ENCODE data around the gene EVA1A. TPM values are rescaled to one million over a fixed set of nuclear protein-coding genes. Genes with fewer than 3 reads are reported as not detected.

The EVA1A gene
- polyA plus RNA-seq, 2 of the 4 experiments (the other 2 are of a cell fraction) = 2.5 to 19.0 TPM

- Histone ChIP-seq H3K4me2 (peak overlapping the region; percentile 81), H3K27ac (peak overlapping the region; percentile 72 to 88; a peak in 4 of 6 replicates), H3K4me1 (peaks cover 13% of the 10 kb centered on the region; the same call in 1 of the 3 replicates), H3K4me3 (peak overlapping the region; percentile 70), H3K9me3 (no peaks in the 10 kb centered on the region)
- FAIRE-seq (no peak), ATAC-seq (peak; percentile 7 to 21; a peak in 3 of 6 replicates), DNase-seq (ENCODE audit: low read depth in 1 of 2, low spot score in 1 of 2) (no peak)
- TF ChIP-seq RNF2 (IDR thresholded peaks at IDR 0.05; ENCODE audit: borderline replicate concordance, low read depth) = no peak
- no peak for TF ChIP-seq POLR2AphosphoS2 (conservative IDR thresholded peaks at IDR 0.05; ENCODE audit: low read length)
- no peak for TF ChIP-seq KDM1A (IDR thresholded peaks at IDR 0.05; ENCODE audit: low read depth)
- no peak for TF ChIP-seq CHD4 (IDR thresholded peaks at IDR 0.05; ENCODE audit: borderline replicate concordance)
- TF ChIP-seq CHD2 (IDR thresholded peaks at IDR 0.05; ENCODE audit: low read length, partially characterized antibody) = no peak
- TF ChIP-seq MAZ (IDR thresholded peaks at IDR 0.05; ENCODE audit: borderline replicate concordance, low read depth, low read length) = no peak
- TF ChIP-seq RAD21 (conservative IDR thresholded peaks at IDR 0.05 in 1 of 2, IDR thresholded peaks at IDR 0.05 in 1 of 2) = no peak
- TF ChIP-seq TP53 (CRISPR knock-in tag; IDR thresholded peaks at IDR 0.05) = no peak
- no peak for TF ChIP-seq E2F6 (IDR thresholded peaks at IDR 0.05; ENCODE audit: borderline replicate concordance, low read depth)
- no peak for TF ChIP-seq NPAS2 (CRISPR knock-in tag; IDR thresholded peaks at IDR 0.05; ENCODE audit: borderline replicate concordance)
- TF ChIP-seq TFCP2L1 (CRISPR knock-in tag; IDR thresholded peaks at IDR 0.05) = no peak
- TF ChIP-seq EHMT2 (IDR thresholded peaks at IDR 0.05; ENCODE audit: low read depth) = no peak
- TF ChIP-seq JUN (IDR thresholded peaks at IDR 0.05) = no peak
- no peak for TF ChIP-seq CEBPB (IDR thresholded peaks at IDR 0.05)
- no peak for TF ChIP-seq ZFP36 (IDR thresholded peaks at IDR 0.05; ENCODE audit: borderline replicate concordance, partially characterized antibody)
- TF ChIP-seq ELK1 (IDR thresholded peaks at IDR 0.05; ENCODE audit: low read depth, low read length) = no peak
- TF ChIP-seq ZC3H11A (IDR thresholded peaks at IDR 0.05) = no peak
- no peak for TF ChIP-seq NFE2L2 (conservative IDR thresholded peaks at IDR 0.05; ENCODE audit: low read length)
- ChIA-PET CTCF (interaction anchor here (1.2 to 3.7 kb wide), 5 partner anchors 9 to 69 kb away, joined by 3 to 31 read pairs (median 17); no protein-coding TSS in a partner anchor), POLR2A (interaction anchor here (1.2 kb wide), 1 partner anchor 46 kb away, joined by 7 read pairs; no protein-coding TSS in a partner anchor)
- 23% methylated on average over 7 of the region's 8 CpGs for WGBS (ENCODE audit: missing lambda C conversion rate)
Observed at GRCh38 chr2:75559680-75560021, 1.1 kb downstream of the EVA1A start.

- ATAC-seq = no peak
- no peak for FAIRE-seq
- POLR2A ChIA-PET = no interaction called here
Observed at GRCh38 chr2:75558786-75559679, 1.7 kb downstream of the EVA1A start.

More at GRCh38 chr2:75558786-75559679, 1.7 kb downstream of the EVA1A start:
- H3K4me1 ChIP-seq = peaks cover 13% of the 10 kb centered on the region; the same call in 1 of the 3 replicates
- no peaks in the 10 kb centered on the region for H3K9me3 ChIP-seq
- TF ChIP-seq NR3C1 (IDR thresholded peaks at IDR 0.05) (no peak), E2F6 (IDR thresholded peaks at IDR 0.05; ENCODE audit: borderline replicate concordance, low read depth) (no peak), CEBPB (IDR thresholded peaks at IDR 0.05) (peak; percentile 13 to 51; a peak in 2 of 4 replicates), RFX5 (IDR thresholded peaks at IDR 0.05) (no peak), EP300 (IDR thresholded peaks at IDR 0.05) (no peak), TFCP2L1 (CRISPR knock-in tag; IDR thresholded peaks at IDR 0.05) (no peak)
- DNase-seq (ENCODE audit: low read depth in 1 of 2, low spot score in 1 of 2) = no peak
- peak overlapping the region; percentile 81 for H3K4me2 ChIP-seq
- no peak overlapping the region; a peak in 2 of 6 replicates for H3K27ac ChIP-seq
- H3K4me3 ChIP-seq = peak overlapping the region; percentile 70; the same call in 1 of the 3 replicates
- CTCF ChIA-PET = interaction anchor here (1.2 to 3.7 kb wide), 4 partner anchors 9 to 50 kb away, joined by 3 to 19 read pairs (median 12); no protein-coding TSS in a partner anchor
- WGBS (ENCODE audit: missing lambda C conversion rate) = 50% methylated on average over 9 of the region's 9 CpGs
